HepG2 (cell line): Measurements from ENCODE around the gene SYNPO. TPM values are rescaled to one million over a fixed set of nuclear protein-coding genes. Genes with fewer than 3 reads are reported as not detected.

Experiments
- CHCHD3 ChIP-seq: sonication (generic); formaldehyde crosslinking; IDR thresholded peaks from 2 replicates; pipeline ENCODE4 v1.8.0; 2022; ENCODE audit warnings: mild to moderate bottlenecking, missing genetic modification reagents, moderate library complexity
- KLF13 ChIP-seq: sonication (generic); formaldehyde crosslinking; IDR thresholded peaks from 2 replicates; pipeline ENCODE4 v1.4.0; 2020; ENCODE audit warnings: mild to moderate bottlenecking, missing genetic modification reagents
- POGK ChIP-seq: sonication (generic); formaldehyde crosslinking; conservative IDR thresholded peaks from 2 replicates; pipeline ENCODE4 v1.8.0; 2022; ENCODE audit warnings: mild to moderate bottlenecking, moderate library complexity, missing genetic modification reagents
- SMC3 ChIP-seq: IDR thresholded peaks from 2 replicates; pipeline ENCODE4 v1.6.1; 2011; ENCODE audit warnings: low read length, improper control_type of control experiment
- ZNF484 ChIP-seq: sonication (generic); formaldehyde crosslinking; IDR thresholded peaks from 2 replicates; pipeline ENCODE4 v1.5.1; 2020; ENCODE audit warnings: mild to moderate bottlenecking, low read depth, missing genetic modification reagents, borderline replicate concordance
- ZNF589 ChIP-seq: sonication (generic); formaldehyde crosslinking; conservative IDR thresholded peaks from 2 replicates; pipeline ENCODE4 v1.8.0; 2022; ENCODE audit warnings: mild to moderate bottlenecking, moderate library complexity, missing genetic modification reagents
- ZNF720 ChIP-seq: sonication (generic); formaldehyde crosslinking; IDR thresholded peaks from 2 replicates; pipeline ENCODE4 v1.4.0; 2020; ENCODE audit warnings: missing genetic modification reagents
- ZNF740 ChIP-seq: sonication (generic); formaldehyde crosslinking; IDR thresholded peaks from 2 replicates; pipeline ENCODE4 v1.4.0; 2020; ENCODE audit warnings: missing genetic modification reagents
- ZXDC ChIP-seq: sonication (generic); formaldehyde crosslinking; IDR thresholded peaks from 2 replicates; pipeline ENCODE4 v1.5.0; 2020; ENCODE audit warnings: mild to moderate bottlenecking, missing genetic modification reagents
- polyA plus RNA-seq, 8 experiments: library from polyadenylated mRNA; depleted of rRNA in 3 of 8; stranded (reverse) in 7 of 8; unstranded in 1 of 8; fragments of >200 nt; fragmentation: Illumina TruSeq in 4 of 8; extraction: Trizol in 4 of 8; gene quantifications; 2 replicates each; pipeline versions ENCODE4 v1.2.1 to v1.2.3, GENCODE V29; 2011 to 2016; ENCODE audit warnings: low read depth in 4 of 8, missing spikeins in 1 of 8, mixed read lengths in 1 of 8; ENCODE audit not compliant: insufficient read depth in 1 of 8
- total RNA-seq, 5 experiments: library from RNA; depleted of rRNA; stranded (reverse); fragments of >200 nt; fragmentation: Illumina TruSeq; extraction: Trizol; gene quantifications; 2 replicates each; pipeline ENCODE4 v1.2.3, GENCODE V29; 2016; ENCODE audit warnings: low read depth in 1 of 5
- TF ChIP-seq, protein P1 (sequence below): sonication (generic); formaldehyde crosslinking; IDR thresholded peaks from 2 replicates; pipeline ENCODE4 v1.4.0; 2020; ENCODE audit warnings: missing genetic modification reagents, mild to moderate bottlenecking, borderline replicate concordance

The SYNPO gene
- total and polyA plus RNA-seq, 2 of the 13 experiments (the other 11 are each of a cell fraction or from before 2014, with no cell fraction given), result 0.09 to 0.30 TPM

DNA sequence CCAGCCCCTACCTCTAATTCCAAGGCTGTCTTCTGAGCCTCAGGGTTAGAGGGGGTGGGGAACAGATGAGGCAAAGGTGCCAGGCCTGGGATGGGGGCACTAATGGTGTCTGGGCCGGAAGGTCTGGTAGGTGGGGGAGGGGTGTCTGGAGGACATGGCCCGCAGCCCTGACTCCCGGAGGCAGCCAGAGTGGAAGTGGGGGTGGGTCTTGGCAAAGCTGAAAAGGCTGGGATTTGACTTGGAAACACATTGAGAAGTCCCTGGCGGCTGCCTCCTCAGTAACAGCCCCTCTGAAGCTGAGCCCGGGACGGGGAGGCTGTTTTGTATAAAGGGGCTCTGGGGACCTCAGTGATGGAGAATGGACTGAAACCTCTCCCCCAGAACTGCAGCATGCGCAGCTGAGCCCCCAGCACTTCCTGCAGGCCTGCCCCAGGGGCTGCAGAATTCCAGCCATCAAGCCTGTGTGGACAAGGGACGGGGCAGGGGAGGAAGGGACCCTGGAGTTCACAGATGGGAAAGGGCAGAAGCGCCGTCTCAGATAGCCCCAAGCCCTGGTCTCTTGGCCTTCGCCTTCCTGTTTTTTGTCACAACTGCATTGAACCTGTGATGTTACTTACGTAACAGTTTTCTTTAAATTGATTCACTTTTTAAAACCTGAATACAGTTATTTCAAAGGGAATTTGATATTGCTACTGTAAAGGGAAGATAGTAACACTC is 49.3 kb upstream of the SYNPO start (continued):
- TF ChIP-seq, protein P1, sequence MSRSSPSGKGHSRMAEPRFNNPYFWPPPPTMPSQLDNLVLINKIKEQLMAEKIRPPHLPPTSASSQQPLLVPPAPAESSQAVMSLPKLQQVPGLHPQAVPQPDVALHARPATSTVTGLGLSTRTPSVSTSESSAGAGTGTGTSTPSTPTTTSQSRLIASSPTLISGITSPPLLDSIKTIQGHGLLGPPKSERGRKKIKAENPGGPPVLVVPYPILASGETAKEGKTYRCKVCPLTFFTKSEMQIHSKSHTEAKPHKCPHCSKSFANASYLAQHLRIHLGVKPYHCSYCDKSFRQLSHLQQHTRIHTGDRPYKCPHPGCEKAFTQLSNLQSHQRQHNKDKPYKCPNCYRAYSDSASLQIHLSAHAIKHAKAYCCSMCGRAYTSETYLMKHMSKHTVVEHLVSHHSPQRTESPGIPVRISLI (CRISPR knock-in tag), result no peak
- TF ChIP-seq ZNF589 (CRISPR knock-in tag) (no peak), POGK (CRISPR knock-in tag) (no peak), ZNF740 (CRISPR knock-in tag) (no peak), KLF13 (no peak), SMC3 (no peak), ZXDC (no peak), CHCHD3 (CRISPR knock-in tag) (no peak), ZNF484 (no peak), ZNF720 (no peak)
